Measurements from ENCODE around the gene PNMA1.
A peak's percentile ranks its signal among the peaks of the same experiment; 100 is the strongest.

Gene PNMA1

DNA sequence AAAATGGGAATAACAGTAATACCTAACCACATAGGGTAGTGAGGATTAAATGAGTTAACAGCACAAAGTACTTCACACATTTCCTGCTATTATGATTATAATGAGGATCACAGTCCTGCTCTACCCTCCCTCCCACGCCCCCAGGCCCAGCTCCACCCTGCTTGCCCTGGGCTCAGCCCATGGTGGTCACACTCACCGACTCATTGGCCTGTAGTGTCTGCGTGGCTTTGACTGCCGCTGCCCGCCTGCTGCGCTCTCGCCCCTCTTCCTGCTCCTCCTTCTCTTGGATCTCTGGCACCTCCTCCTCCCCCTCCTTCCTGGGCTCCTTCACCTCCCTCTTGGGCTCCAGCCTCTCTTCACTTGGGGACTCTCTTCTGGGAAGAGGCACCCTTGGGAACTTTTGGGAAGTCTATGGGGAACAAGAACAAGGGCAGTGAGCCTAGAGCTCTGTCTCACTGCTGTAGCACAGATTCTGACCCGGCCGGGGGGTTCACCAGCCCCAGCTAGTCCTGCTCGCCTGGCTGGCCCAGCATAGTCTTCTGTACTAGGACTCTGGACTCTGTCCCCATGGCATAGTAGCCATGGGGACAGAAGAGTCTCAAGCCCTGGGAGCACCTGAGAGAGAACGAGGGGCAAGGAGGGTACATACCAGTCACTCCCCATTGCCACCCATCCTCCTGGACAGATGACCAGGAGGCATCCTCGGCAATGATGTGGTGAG is 7.1 kb upstream of the PNMA1 start:
- no peaks in the 10 kb centered on the region for H3K9me3 ChIP-seq (ENCODE audit: control insufficient read depth, insufficient read depth, low read length)
- no peaks in the 10 kb centered on the region for H3K27me3 ChIP-seq (ENCODE audit: control insufficient read depth, insufficient read depth, low read length)
- H3K27ac ChIP-seq (ENCODE audit: low read depth, low read length): no peak overlapping the region
- H3K36me3 ChIP-seq (ENCODE audit: control insufficient read depth, insufficient read depth, low read length): peaks cover 21% of the 10 kb centered on the region
- no peak overlapping the region for H3K4me3 ChIP-seq (ENCODE audit: low read depth, low read length)
- H3K9ac ChIP-seq (ENCODE audit: low read depth, low read length): no peak overlapping the region
- peaks cover 46% of the 10 kb centered on the region for H3K4me1 ChIP-seq (ENCODE audit: control insufficient read depth, insufficient read depth, low read length)

DNA sequence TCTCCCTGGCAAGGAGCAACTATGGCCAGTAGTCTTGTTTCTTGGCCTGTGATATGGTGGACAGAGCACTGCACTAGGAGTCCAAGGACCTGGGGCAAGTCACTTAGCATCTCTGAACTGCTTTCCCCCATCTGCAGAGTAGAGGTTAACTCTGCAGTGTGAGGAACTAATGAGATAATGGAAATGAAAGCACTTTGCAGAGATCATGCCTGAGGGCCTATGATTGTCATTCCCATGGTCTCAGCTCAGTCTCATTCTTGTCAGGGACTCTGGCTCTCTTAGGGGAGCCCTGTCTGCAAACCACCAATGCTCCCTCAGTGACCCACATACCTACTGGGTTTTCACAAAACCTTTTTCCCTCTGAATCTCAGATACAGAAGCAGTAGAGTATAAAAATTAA is 6.5 kb upstream of the PNMA1 start:
- Histone ChIP-seq H3K9me3 (ENCODE audit: control insufficient read depth, insufficient read depth, low read length) (no peaks in the 10 kb centered on the region), H3K4me3 (ENCODE audit: low read depth, low read length) (no peak overlapping the region), H3K9ac (ENCODE audit: low read depth, low read length) (no peak overlapping the region), H3K27me3 (ENCODE audit: control insufficient read depth, insufficient read depth, low read length) (no peaks in the 10 kb centered on the region), H3K4me1 (ENCODE audit: control insufficient read depth, insufficient read depth, low read length) (peaks cover 46% of the 10 kb centered on the region), H3K36me3 (ENCODE audit: control insufficient read depth, insufficient read depth, low read length) (peaks cover 18% of the 10 kb centered on the region), H3K27ac (ENCODE audit: low read depth, low read length) (no peak overlapping the region)

DNA sequence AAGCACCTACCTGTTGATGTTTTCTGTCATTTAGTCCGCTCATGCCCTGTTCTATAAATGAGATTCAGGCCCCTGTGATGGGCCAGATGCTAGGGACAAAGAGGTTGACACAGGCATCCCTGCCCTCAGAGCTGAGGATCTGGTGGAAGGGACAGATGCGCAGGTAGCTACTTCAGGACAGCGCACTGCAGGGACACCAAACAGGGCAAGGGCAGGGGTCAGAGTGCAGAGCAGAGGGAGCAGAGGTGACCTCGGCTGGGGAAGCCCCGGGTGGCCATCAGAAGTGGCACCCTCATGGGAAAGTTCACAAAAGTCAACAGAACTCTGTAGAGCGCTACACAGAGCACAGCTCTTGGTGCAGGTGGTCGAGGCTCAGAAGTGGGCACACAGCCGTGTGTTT is 5.6 kb upstream of the PNMA1 start:
- Histone ChIP-seq H3K27ac (ENCODE audit: low read depth, low read length) (no peak overlapping the region), H3K27me3 (ENCODE audit: control insufficient read depth, insufficient read depth, low read length) (peaks cover 1% of the 10 kb centered on the region), H3K36me3 (ENCODE audit: control insufficient read depth, insufficient read depth, low read length) (peaks cover 18% of the 10 kb centered on the region), H3K9me3 (ENCODE audit: control insufficient read depth, insufficient read depth, low read length) (no peaks in the 10 kb centered on the region), H3K4me3 (ENCODE audit: low read depth, low read length) (no peak overlapping the region), H3K9ac (ENCODE audit: low read depth, low read length) (no peak overlapping the region), H3K4me1 (ENCODE audit: control insufficient read depth, insufficient read depth, low read length) (peaks cover 47% of the 10 kb centered on the region)

DNA sequence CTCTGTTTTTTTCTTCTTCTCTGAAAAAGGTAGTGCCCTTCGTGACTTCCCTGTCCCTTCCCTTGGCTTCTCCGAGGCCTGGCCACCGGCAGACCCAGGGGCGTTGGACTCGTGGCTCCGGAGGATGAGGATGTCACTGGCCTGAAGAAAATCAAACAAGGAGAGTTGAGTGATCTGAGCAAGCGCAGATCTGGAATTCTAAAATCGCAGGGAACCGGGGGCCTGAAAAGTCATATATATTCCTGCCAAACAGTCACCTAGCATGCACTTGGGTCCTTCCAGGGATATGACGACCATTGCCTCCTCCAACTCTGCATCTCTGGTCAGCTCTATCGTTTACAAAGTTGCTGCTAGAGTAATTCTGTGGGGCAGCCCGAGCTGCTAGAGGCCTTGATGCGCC is 5.2 kb upstream of the PNMA1 start:
- Histone ChIP-seq H3K4me3 (ENCODE audit: low read depth, low read length) (peak overlapping the region; percentile 49; the same call in 1 of the 2 replicates), H3K9me3 (ENCODE audit: control insufficient read depth, insufficient read depth, low read length) (no peaks in the 10 kb centered on the region), H3K9ac (ENCODE audit: low read depth, low read length) (no peak overlapping the region), H3K27ac (ENCODE audit: low read depth, low read length) (peak overlapping the region; percentile 21), H3K27me3 (ENCODE audit: control insufficient read depth, insufficient read depth, low read length) (peaks cover 6% of the 10 kb centered on the region), H3K4me1 (ENCODE audit: control insufficient read depth, insufficient read depth, low read length) (peaks cover 48% of the 10 kb centered on the region), H3K36me3 (ENCODE audit: control insufficient read depth, insufficient read depth, low read length) (peaks cover 18% of the 10 kb centered on the region)

DNA sequence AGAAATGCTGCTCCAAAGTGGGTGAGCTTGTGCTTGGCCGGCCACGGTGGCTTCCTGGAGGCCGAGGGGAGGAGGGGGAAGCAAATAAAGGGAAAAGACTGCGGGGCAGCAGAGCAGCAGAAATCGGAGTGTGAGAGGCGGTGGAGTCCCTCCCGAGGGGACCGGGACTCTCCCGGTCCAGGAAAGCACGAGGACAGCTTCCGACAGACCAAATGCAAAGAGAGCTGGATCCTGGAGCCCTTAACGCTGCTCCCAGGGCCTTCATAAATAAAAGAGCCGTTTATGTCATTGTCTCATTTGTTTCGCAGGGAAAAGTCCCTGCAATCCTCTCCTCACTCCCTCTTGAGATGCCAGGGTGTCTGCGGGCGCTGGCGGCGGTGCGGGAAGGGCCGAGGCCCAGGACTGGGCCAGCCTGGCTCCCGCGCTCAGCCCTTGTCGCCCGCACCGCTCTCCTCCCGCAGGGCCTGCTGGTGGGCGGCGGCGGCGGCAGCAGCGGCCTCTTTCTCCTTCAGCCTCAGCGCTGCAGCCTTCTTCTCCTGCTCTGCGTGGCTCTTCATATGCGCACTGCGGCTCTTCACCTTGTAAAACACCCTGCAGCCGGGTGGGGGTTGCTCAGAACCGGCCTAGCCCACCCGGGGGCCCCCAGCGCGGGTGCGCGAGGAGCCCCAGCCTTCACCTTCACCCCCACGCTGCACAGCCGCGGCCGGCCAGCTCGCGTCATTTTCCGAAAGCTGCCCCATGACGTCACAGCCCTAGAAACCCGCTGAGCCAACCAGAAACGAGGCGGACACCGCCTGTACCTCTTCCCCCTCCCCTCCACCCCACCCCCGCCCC is 4.5 kb upstream of the PNMA1 start:
- Histone ChIP-seq H3K4me3 (ENCODE audit: low read depth, low read length) (peak overlapping the region; percentile 68), H3K27ac (ENCODE audit: low read depth, low read length) (peak overlapping the region; percentile 52), H3K27me3 (ENCODE audit: control insufficient read depth, insufficient read depth, low read length) (peaks cover 6% of the 10 kb centered on the region), H3K4me1 (ENCODE audit: control insufficient read depth, insufficient read depth, low read length) (peaks cover 40% of the 10 kb centered on the region), H3K36me3 (ENCODE audit: control insufficient read depth, insufficient read depth, low read length) (peaks cover 17% of the 10 kb centered on the region), H3K9ac (ENCODE audit: low read depth, low read length) (peak overlapping the region; percentile 67; the same call in 1 of the 2 replicates), H3K9me3 (ENCODE audit: control insufficient read depth, insufficient read depth, low read length) (no peaks in the 10 kb centered on the region)

DNA sequence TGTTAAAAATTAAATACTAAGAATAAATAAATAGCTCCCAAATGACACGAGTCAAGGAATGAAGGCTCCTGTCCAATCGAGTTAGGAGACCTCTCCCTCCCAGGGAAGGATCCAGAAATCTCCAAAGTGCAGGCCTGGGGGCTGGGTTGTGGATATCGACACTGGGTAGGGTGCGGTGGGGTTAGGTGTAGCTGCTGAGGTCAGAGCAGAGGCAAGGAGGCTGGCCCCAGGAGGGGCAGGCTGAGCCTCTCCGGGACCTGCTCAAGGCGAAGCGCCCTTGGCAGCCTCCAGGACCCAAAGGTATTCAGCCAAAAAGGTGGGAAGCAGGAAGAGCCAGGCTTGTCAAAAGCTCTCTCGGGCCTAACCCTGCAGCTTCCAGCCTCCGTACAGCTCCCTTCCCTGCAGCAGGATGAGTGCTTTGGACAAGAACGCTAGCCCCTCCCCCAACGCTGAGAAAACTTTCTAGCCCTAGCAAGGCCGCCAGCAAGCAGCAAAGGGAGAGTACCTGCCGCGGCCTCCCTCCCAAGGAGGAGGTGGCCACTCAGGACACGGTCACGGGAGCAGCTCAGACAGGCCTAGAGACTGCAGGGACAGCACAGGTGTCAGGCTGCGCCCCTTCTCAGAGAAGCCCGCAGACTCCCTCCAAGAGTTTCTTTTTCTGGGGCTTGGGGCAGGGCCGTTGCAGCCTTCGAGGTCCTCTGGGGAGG is 3.7 kb upstream of the PNMA1 start:
- Histone ChIP-seq H3K4me1 (ENCODE audit: control insufficient read depth, insufficient read depth, low read length) (peaks cover 39% of the 10 kb centered on the region), H3K36me3 (ENCODE audit: control insufficient read depth, insufficient read depth, low read length) (peaks cover 13% of the 10 kb centered on the region; the same call in 1 of the 2 replicates), H3K9me3 (ENCODE audit: control insufficient read depth, insufficient read depth, low read length) (no peaks in the 10 kb centered on the region), H3K9ac (ENCODE audit: low read depth, low read length) (peak overlapping the region; percentile 67), H3K4me3 (ENCODE audit: low read depth, low read length) (peak overlapping the region; percentile 68), H3K27ac (ENCODE audit: low read depth, low read length) (peak overlapping the region; percentile 52), H3K27me3 (ENCODE audit: control insufficient read depth, insufficient read depth, low read length) (peaks cover 6% of the 10 kb centered on the region)

DNA sequence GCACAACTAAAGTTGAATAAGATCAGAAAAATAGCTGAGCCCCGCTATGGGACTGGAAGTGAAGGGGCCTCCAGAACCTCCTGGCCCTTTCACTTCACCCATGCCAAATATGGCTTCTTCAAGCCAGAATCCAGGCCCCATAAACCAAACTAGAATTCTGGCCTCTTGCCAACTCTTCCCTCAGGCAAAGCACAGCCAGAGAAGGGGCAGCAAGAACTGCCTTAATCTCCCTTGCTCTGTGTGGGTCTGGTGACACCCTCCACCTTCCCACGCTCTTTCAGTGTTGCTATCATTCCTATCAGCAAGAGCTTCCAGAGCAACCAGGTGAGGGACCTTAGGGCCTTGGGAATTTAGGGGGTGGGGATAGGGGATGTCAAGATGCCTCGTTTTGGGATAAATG is 3.1 kb upstream of the PNMA1 start:
- H3K36me3 ChIP-seq (ENCODE audit: control insufficient read depth, insufficient read depth, low read length): peaks cover 7% of the 10 kb centered on the region; the same call in 1 of the 2 replicates
- no peak overlapping the region for H3K27ac ChIP-seq (ENCODE audit: low read depth, low read length)
- H3K27me3 ChIP-seq (ENCODE audit: control insufficient read depth, insufficient read depth, low read length): peaks cover 6% of the 10 kb centered on the region

DNA sequence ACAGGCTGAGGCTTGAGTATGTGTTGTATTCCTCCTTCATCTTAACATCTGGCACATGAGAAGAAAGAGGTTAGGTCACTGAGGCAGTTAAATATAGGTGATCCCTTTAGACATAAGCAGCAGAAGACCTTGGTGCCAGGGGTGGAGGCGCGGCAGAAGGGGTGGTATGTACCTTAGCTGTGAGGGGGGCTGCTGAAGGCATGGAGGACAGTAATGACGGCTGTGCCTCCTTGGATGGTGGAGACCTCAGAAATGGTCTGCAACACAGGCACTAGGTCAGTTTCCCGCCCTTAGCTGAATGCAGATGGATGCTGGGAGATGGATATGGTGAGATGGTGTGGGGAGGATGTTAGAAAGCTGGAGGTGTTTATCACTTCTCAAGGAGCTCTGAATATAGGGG is 1.5 kb upstream of the PNMA1 start:
- Histone ChIP-seq H3K27me3 (ENCODE audit: control insufficient read depth, insufficient read depth, low read length) (peaks cover 6% of the 10 kb centered on the region), H3K9me3 (ENCODE audit: control insufficient read depth, insufficient read depth, low read length) (no peaks in the 10 kb centered on the region), H3K27ac (ENCODE audit: low read depth, low read length) (no peak overlapping the region), H3K9ac (ENCODE audit: low read depth, low read length) (no peak overlapping the region), H3K4me1 (ENCODE audit: control insufficient read depth, insufficient read depth, low read length) (peaks cover 28% of the 10 kb centered on the region), H3K36me3 (ENCODE audit: control insufficient read depth, insufficient read depth, low read length) (no peaks in the 10 kb centered on the region), H3K4me3 (ENCODE audit: low read depth, low read length) (no peak overlapping the region)

More for the DNA sequence above, 3.1 kb upstream of the PNMA1 start:
- H3K9me3 ChIP-seq (ENCODE audit: control insufficient read depth, insufficient read depth, low read length): no peaks in the 10 kb centered on the region
- no peak overlapping the region for H3K4me3 ChIP-seq (ENCODE audit: low read depth, low read length)
- peaks cover 39% of the 10 kb centered on the region for H3K4me1 ChIP-seq (ENCODE audit: control insufficient read depth, insufficient read depth, low read length)
- H3K9ac ChIP-seq (ENCODE audit: low read depth, low read length): no peak overlapping the region

DNA sequence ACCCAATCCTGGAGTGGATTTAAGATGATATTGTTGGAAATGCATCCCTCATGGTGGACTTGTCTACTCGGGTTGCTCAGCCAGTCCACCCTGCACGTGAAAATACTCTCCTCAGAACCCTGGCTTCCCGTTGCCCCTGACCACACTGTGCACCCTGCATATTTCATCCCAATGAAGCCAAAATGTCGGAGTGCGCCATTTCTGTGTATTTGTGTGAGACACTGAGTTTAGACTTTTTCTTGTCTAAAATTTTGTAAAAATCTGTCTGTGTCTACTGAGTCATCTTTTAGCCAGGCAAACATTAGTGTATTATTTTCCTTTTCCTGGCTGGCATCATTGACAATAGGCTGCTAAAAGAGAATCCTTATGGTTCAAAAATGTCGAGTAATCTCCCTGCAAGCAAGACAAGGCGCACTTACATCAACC is 485 bp upstream of the PNMA1 start:
- Histone ChIP-seq H3K36me3 (ENCODE audit: control insufficient read depth, insufficient read depth, low read length) (no peaks in the 10 kb centered on the region), H3K9me3 (ENCODE audit: control insufficient read depth, insufficient read depth, low read length) (no peaks in the 10 kb centered on the region), H3K9ac (ENCODE audit: low read depth, low read length) (no peak overlapping the region), H3K27me3 (ENCODE audit: control insufficient read depth, insufficient read depth, low read length) (peaks cover 6% of the 10 kb centered on the region), H3K4me3 (ENCODE audit: low read depth, low read length) (peak overlapping the region; percentile 97), H3K27ac (ENCODE audit: low read depth, low read length) (peak overlapping the region; percentile 21), H3K4me1 (ENCODE audit: control insufficient read depth, insufficient read depth, low read length) (peaks cover 23% of the 10 kb centered on the region)

DNA sequence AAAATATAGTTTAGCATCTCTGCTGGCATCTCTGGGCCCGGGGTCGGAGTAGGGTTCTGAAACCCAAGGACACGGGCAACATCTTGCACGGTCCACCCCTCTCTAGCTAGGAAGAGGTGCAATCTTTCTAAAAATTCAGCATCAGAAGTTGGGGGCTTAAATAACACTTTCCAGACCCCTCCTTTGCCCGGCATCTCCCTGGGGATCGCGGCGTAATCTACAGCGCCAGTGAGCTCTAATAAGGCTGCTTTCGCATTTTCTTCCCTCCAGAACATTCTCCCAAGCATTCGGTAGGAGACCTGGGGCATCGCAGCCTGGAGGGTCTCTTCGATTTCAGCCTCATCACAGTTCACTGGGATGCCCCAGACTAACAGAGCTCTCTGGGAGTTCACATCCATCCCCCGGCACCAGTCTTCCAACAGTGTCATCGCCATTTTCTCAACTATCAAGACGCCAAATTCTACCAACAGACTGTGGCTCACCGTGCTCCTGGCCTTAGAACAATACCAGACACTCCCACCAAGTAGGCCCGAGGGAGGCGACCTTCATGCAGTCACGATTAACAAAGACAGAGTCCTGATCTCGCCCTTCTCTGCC is 880 bp downstream of the PNMA1 start:
- peak overlapping the region; percentile 88 for H3K9ac ChIP-seq (ENCODE audit: low read depth, low read length)
- H3K4me3 ChIP-seq (ENCODE audit: low read depth, low read length): peak overlapping the region; percentile 97
- peak overlapping the region; percentile 85 for H3K27ac ChIP-seq (ENCODE audit: low read depth, low read length)

More for the DNA sequence above, 880 bp downstream of the PNMA1 start:
- Histone ChIP-seq H3K27me3 (ENCODE audit: control insufficient read depth, insufficient read depth, low read length) (peaks cover 6% of the 10 kb centered on the region), H3K36me3 (ENCODE audit: control insufficient read depth, insufficient read depth, low read length) (no peaks in the 10 kb centered on the region), H3K9me3 (ENCODE audit: control insufficient read depth, insufficient read depth, low read length) (no peaks in the 10 kb centered on the region), H3K4me1 (ENCODE audit: control insufficient read depth, insufficient read depth, low read length) (peaks cover 13% of the 10 kb centered on the region)

Data from HUES48 (cell line).